GM12892 (cell line): Measurements from ENCODE around the gene VGLL4.

Source experiments
- DNase-seq: peaks from one replicate; pipeline ENCODE4 v3.0.0; 2011; ENCODE audit not compliant: insufficient read length
- FAIRE-seq: peaks from 2 replicates; lab custom pipeline; 2011; peaks lifted over from hg19 to GRCh38; lab: Jason Lieb, UNC
- POLR2A ChIP-seq: IDR thresholded peaks from 2 replicates; pipeline ENCODE4 v1.6.1; 2011; ENCODE audit warnings: low read depth, low read length, control low read depth
- POLR2AphosphoS5 ChIP-seq: IDR thresholded peaks from 2 replicates; pipeline ENCODE4 v1.6.1; 2011; ENCODE audit warnings: low read depth, low read length, control low read depth
- TAF1 ChIP-seq: IDR thresholded peaks from 2 replicates; pipeline ENCODE4 v1.6.1; 2011; ENCODE audit warnings: low read depth, mild to moderate bottlenecking, control low read depth, low read length, borderline replicate concordance

Gene VGLL4

GRCh38 chr3:11565072-11565471, 78.6 kb downstream of the VGLL4 start:
- DNase-seq: no peak

GRCh38 chr3:11564577-11565001, 79.1 kb downstream of the VGLL4 start:
- TF ChIP-seq POLR2AphosphoS5 (no peak), TAF1 (no peak), POLR2A (no peak)
- FAIRE-seq (no peak), DNase-seq (no peak)

More at GRCh38 chr3:11565072-11565471, 78.6 kb downstream of the VGLL4 start:
- no peak for TF ChIP-seq POLR2AphosphoS5
- no peak for TF ChIP-seq TAF1
- no peak for TF ChIP-seq POLR2A
- no peak for FAIRE-seq

DNA sequence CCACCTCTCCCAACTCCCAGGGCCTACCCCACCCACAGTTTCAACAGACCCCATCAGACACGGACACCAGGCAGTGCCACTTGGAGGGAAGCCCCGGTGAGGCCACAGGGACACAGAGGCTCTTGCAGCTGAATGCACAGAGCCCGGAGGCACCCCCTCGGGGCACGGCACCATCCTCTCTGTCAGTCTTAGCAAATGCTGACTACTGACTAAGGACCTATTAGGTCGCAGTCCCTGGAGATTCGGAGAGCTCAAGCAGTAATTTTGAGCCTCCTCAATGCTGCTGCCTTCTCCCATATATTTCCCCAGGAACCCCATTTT, 79.9 kb downstream of the VGLL4 start:
- FAIRE-seq: no peak

GRCh38 chr3:11563159-11563864, 80.4 kb downstream of the VGLL4 start:
- no peak for FAIRE-seq
- no peak for TF ChIP-seq POLR2A
- TF ChIP-seq TAF1: no peak
- TF ChIP-seq POLR2AphosphoS5: no peak
- DNase-seq: no peak

More for the DNA sequence above, 79.9 kb downstream of the VGLL4 start:
- no peak for DNase-seq
- TF ChIP-seq POLR2AphosphoS5: no peak

- FAIRE-seq (no peak), DNase-seq (no peak)
- no peak for TF ChIP-seq POLR2A
- no peak for TF ChIP-seq TAF1
- no peak for TF ChIP-seq POLR2AphosphoS5
Observed at GRCh38 chr3:11562277-11562881, 81.3 kb downstream of the VGLL4 start.

DNA sequence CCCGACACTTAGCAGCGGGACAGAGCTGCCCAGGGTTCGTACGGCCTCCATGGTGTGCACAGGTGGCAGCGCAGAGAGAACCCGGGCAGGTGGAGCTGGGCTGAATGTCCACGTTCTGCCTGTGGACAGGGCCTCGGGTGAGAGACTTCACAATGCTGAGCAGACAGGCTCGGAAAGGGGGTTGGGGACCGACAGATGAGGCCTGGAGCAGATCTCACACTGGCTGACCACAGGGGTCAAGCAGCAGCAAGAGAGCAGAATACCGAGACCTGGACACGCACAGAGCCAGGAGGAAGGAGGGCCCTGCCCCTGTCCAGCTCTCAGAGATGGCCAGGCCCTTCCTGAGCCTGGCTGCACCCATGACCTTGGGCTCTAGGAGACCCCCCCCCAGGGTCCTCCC, 83.0 kb downstream of the VGLL4 start:
- TF ChIP-seq POLR2A: no peak
- TF ChIP-seq TAF1: no peak
- no peak for TF ChIP-seq POLR2AphosphoS5
- DNase-seq (no peak), FAIRE-seq (no peak)

DNA sequence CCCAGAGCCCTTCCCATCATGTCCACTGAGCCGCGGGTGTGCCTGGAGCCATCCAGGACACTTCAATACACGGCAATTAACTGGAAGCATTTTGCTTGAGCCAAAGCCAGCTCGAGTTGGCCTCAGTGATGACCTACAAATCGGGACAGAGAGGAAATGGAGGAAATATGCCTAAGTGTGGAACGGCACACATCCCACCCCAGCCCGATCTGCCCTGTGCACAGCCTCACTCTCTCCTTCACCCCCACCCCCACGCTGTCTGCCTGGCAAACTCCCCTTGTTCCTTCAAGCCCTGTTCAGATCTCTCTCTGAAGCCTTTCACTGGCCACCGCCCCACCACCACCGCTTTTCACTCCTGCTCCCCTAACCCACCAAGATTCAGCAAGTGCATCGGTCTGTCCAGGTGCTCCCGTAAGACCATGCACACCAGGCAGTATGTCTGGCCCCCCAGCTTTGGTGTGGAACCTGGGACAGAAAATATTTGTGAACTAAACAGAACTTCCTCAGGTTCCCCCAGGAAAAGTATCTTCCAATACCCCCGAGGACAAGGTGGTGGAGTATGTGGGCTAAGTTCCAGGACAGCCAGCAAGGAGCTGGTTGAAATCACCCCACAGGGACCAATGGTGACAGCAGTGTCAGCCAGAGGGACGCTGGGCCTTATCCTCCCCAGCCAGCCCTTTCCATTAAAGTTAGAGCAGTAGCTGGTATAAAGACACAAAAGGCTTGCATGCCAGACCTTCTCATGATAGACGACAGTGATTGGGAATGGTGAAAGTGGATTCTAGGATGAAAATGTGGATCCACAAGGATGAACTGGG, 83.7 kb downstream of the VGLL4 start:
- DNase-seq: no peak
- TF ChIP-seq TAF1: no peak
- no peak for TF ChIP-seq POLR2A
- TF ChIP-seq POLR2AphosphoS5: no peak
- FAIRE-seq: no peak

DNA sequence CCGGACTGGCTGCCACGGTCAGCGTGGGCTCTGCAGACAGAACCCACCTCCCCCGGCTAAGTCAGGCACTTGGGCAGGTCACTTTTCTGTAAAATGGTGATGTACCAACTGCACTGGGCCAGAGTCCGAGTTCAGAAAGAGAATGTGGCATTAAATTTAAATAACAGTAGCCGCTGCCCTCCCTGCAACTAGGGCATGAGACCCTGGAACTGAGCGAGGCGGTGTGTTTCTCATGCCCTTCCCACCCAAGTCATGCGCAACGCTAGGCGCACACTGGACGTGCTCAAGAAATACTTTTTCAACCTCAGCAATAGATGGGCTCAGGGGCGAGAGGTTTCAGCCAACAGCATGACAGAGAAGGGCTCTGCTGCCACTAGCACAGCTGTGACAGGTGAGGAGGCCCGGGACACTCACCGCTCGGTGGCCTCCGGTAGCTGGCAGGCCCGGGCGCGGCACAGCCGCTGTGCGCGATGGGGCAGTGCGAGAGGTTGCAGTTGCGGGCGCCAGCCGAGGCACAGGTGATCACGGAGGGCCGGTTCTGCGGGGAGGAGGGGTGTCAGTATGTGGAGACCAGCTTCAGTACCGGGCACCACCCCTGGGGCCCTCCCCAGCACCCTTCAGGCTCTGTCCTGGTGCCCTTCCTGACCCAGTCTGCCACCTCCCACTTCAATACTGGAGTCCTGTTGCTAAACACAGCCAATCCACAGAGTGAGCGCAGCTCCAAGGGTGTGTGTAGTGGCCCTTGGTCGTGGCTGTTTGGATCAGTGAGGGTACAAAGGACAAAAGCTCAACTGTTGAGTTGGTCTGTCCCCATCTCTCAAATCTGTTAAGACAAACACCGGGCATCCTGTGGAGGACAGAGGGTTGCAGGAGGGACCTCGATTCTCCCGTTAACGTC, 84.5 kb downstream of the VGLL4 start:
- no peak for DNase-seq
- no peak for FAIRE-seq
- TF ChIP-seq POLR2AphosphoS5: no peak
- no peak for TF ChIP-seq TAF1
- TF ChIP-seq POLR2A: no peak

GRCh38 chr3:11558411-11558903, 85.3 kb downstream of the VGLL4 start:
- FAIRE-seq (no peak), DNase-seq (no peak)
- no peak for TF ChIP-seq POLR2A
- TF ChIP-seq POLR2AphosphoS5: no peak
- TF ChIP-seq TAF1: no peak

GRCh38 chr3:11558002-11558401, 85.7 kb downstream of the VGLL4 start:
- DNase-seq (no peak), FAIRE-seq (no peak)
- TF ChIP-seq POLR2AphosphoS5 (no peak), POLR2A (no peak), TAF1 (no peak)
